ENCODE measurements around the gene UBE2I. TPM values are rescaled to one million over a fixed set of nuclear protein-coding genes. Genes with fewer than 3 reads are reported as not detected.
A peak's percentile ranks its signal among the peaks of the same experiment; 100 is the strongest.

UBE2I gene
- total RNA-seq, 1 donor from 2014 or later = 64.3 TPM

- peak; percentile 93 for DNase-seq (ENCODE audit: low read depth)
Measured at GRCh38 chr16:1342526-1343427, 33.3 kb downstream of the UBE2I start.

- no peak for DNase-seq (ENCODE audit: low read depth)
Measured at GRCh38 chr16:1343428-1344242, 34.2 kb downstream of the UBE2I start.

GRCh38 chr16:1344499-1344898 lies 35.1 kb downstream of the UBE2I start:
- DNase-seq (ENCODE audit: low read depth) = no peak

DNA sequence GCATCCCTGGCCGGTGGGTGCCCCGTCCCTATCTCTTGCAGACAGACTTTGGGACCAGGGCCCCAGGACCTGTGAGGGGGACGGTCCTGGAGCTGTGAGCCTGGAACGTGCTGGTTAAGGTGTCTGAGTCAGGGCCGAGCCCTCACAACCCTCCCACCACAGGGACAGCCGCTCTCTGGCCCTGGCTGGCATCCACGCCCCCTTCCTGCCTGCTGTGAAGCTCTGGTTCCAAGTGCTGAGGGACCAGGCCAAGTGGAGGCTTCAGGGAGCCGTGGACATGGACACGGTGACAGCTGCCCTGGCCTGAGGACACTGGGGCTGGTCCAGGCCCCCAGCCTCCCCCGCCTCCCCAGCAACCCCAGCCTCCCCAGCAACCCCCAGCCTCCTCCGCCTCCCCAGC lies 35.7 kb downstream of the UBE2I start:
- no peak for DNase-seq (ENCODE audit: low read depth)

DNA sequence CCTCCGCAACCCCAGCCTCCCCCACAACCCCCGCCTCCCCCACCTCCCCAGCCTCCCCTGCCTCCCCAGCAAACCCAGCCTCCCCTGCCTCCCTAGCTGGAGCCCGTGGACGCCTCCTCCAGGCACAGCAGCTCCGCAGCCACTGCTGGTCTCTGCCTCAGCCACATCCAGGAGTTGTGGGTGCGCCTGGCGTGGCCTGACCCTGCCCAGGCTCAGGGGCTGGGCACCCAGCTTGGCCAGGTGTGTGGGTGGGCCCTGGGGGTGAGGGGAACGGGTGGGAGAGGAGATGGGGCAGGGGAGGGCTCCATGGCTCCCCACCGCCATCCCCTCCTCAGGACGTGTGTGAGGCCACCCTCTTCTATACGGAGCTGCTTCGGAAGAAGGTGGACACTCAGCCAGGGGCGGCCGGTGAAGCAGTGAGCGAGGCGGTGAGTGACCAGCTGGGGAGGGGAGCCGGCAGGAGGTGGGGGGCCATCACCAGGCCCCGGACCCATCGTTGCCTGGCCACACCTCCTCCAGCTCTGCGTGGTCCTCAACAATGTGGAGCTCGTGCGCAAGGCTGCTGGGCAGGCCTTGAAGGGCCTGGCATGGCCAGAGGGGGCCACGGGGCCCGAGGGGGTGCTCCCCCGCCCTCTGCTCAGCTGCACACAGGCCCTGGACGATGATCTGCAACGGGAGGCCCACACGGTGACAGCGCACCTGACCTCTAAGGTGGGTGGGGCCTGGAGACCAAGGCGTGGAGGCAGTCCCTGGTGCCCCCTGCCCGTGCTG lies 36.4 kb downstream of the UBE2I start:
- no peak for DNase-seq (ENCODE audit: low read depth)

DNA sequence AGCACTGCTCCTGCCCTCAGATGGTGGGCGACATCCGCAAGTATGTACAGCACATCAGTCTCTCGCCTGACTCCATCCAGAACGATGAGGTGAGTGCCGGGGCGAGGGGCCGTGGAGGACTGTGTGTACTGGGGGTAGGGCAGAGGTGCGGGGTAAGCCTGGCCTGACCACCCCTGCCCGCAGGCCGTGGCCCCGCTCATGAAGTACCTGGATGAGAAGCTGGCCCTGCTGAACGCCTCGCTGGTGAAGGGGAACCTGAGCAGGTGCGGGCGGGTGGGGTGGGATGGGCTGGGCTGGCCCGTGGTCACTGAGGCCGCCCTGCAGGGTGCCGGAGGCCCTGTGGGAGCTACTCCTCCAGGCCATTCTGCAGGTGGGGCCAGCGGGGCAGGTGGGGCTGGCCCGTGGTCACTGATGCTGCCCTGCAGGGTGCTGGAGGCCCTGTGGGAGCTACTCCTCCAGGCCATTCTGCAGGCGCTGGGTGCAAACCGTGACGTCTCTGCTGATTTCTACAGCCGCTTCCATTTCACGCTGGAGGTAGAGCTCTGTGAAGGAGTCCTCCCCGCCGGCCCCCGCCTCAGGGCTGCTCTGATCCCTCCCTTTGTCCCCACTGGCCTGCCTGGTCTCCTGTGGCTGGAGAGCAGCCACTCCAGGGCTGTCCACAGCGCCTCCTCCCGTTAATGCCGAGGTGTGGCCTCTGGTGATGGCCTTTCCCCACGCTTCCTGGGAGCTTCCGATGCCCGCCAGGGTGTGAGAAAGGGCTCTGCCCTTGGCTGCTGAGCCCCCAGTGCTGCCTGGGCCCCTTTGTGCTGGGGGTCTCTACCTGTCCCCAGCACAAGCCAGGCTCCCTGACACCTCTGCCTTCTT lies 37.2 kb downstream of the UBE2I start:
- DNase-seq (ENCODE audit: low read depth) = no peak

- DNase-seq (ENCODE audit: low read depth) = no peak
Measured at GRCh38 chr16:1347286-1347855, 37.9 kb downstream of the UBE2I start.

GRCh38 chr16:1347962-1348361 lies 38.5 kb downstream of the UBE2I start:
- no peak for DNase-seq (ENCODE audit: low read depth)

DNA sequence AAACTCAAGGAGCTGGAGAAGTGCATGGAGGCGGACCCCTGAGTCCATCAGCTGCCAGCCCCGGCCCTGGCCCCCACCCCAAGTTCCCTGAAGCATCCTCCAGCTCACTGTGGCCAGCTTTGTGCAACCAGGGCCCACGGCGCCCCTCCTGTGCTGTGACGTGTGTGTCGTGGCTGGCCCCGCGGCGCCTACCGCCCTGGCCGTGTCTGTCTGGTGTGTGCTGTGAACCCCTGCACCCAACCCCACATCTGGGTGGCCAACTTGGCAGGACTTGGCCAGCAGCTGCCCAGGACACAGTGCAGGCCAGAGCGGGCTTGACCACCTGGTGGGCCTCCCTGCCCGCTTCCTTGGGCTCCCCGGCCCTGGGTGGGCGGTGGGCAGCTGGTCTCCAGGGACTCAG lies 39.0 kb downstream of the UBE2I start:
- DNase-seq (ENCODE audit: low read depth) = no peak

GRCh38 chr16:1348926-1349325 lies 39.5 kb downstream of the UBE2I start:
- DNase-seq (ENCODE audit: low read depth) = no peak

GRCh38 chr16:1349351-1349750 lies 39.9 kb downstream of the UBE2I start:
- DNase-seq (ENCODE audit: low read depth) = no peak

- no peak for DNase-seq (ENCODE audit: low read depth)
Measured at GRCh38 chr16:1349951-1350350, 40.5 kb downstream of the UBE2I start.

DNA sequence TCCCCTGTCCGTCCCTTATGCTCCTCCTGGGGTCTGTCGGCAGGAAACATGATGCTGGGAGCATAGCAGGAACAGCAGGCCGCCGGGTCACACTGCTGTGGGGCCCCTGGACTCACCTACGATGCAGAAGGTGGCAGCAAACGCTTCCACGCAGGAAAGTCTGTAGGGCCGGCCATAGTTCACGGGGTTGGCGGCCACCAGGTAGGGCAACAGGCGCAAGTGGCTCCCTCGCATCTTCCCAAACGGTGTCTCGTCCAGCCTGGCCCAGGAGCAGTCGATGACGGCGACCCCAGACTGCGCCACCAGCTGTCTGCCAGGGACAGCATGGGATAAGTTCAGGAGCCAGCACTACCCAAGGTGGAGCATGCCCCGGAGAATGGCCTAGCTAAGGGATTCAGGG lies 41.3 kb downstream of the UBE2I start:
- no peak for DNase-seq (ENCODE audit: low read depth)

GRCh38 chr16:1351215-1351581 lies 41.8 kb downstream of the UBE2I start:
- DNase-seq (ENCODE audit: low read depth) = no peak

GRCh38 chr16:1351582-1352362 lies 42.3 kb downstream of the UBE2I start, which contains the start of the genes GNPTG and TSR3:
Gene GNPTG (plus strand): TSS chr16:1351931. CDS start chr16:1351966, 35 bp downstream.
Gene TSR3 (minus strand): TSS chr16:1351878. CDS start chr16:1351804, 74 bp downstream.
- DNase-seq (ENCODE audit: low read depth) = peak; percentile 59

DNA sequence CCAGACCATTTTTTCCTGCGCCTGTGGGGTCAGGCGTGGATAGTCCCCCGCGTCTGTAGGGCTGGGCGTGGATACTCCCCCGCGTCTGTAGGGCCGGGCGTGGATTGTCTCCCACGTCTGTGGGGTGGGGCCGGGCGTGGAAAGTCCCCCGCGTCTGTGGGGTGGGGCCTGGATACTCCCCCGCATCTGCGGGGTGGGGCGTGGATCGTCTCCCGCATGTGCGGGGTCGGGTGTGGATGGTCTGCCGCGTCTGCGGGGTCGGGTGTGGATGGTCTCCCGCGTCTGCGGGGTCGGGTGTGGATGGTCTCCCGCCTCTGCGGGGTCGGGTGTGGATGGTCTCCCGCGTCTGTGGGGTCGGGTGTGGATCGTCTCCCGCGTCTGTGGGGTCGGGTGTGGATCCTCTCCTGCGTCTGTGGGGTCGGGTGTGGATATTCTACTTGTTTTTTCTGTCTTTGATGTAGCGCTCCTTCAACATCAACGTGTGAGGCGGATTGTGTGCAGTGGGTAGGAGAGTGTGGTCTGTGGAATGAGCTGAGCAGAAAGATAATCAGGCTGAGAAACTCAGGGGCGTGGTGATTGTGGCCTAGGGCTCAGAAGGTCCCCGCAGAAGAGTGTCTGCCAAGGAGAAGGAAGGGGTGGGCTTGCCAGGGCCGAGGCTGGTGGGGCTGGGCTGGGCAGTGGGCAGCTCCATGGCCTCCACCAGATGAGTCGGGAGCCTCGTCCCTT lies 45.5 kb downstream of the UBE2I start:
- DNase-seq (ENCODE audit: low read depth) = no peak

DNA sequence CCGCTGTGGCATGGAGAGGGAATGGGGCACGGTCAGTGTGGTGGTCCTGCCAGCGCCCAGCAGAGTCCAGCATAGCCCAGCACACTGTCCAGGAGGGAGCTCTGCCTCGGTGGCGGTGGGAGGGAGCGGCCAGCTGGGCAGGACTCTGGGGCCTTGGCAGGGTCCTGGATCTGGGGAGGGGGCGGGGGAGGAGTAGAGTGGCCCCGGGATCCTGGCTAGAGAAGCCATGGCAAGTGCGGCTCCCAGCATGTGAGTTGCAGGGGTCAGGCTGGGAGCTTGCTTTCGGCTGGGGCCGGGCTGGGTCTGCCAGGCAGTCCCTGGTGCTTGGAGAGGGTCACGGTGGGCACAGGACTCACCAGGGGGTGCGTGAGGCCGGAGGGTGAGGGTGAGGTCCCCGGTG lies 46.2 kb downstream of the UBE2I start:
- no peak for DNase-seq (ENCODE audit: low read depth)

GRCh38 chr16:1356061-1356900 lies 46.8 kb downstream of the UBE2I start:
- no peak for DNase-seq (ENCODE audit: low read depth)
